Smooth muscle cell (in vitro differentiated cells): ENCODE measurements around the gene SPECC1. TPM values are rescaled to one million over a fixed set of nuclear protein-coding genes. Genes with fewer than 3 reads are reported as not detected.
"Not testable (repeated sequence)": the region's sequence is repeated elsewhere in the genome, so short reads cannot be mapped to it uniquely, and the experiment has no call there.

Source experiments
- DNase-seq: peaks from one replicate; lab custom pipeline; 2025; ENCODE audit not compliant: unreplicated experiment; lab: John Stamatoyannopoulos, UW
- H2AFZ ChIP-seq: fragments of 200-600 bp; sonication (generic); 2 replicates; pipeline ENCODE4 v1.6.0; 2016; ENCODE audit warnings: antibody characterized with exemption, low read depth, mild to moderate bottlenecking
- H3F3A ChIP-seq: fragments of 200-600 bp; sonication (generic); 2 replicates; pipeline ENCODE4 v1.6.0; 2017; ENCODE audit warnings: antibody characterized with exemption, low read depth
- H3K27ac ChIP-seq: fragments of 200-600 bp; sonication (generic); 2 replicates; pipeline ENCODE4 v1.5.1; 2016; ENCODE audit warnings: low read depth, mild to moderate bottlenecking
- H3K27me3 ChIP-seq: fragments of 200-600 bp; sonication (generic); 2 replicates; pipeline ENCODE4 v1.6.1; 2016; ENCODE audit warnings: low read depth, mild to moderate bottlenecking
- H3K36me3 ChIP-seq: fragments of 200-600 bp; sonication (generic); 2 replicates; pipeline ENCODE4 v1.5.1; 2016; ENCODE audit warnings: low read depth
- H3K4me1 ChIP-seq: fragments of 200-600 bp; sonication (generic); 2 replicates; pipeline ENCODE4 v1.5.1; 2016; ENCODE audit warnings: low read depth
- H3K4me2 ChIP-seq: fragments of 200-600 bp; sonication (generic); 2 replicates; pipeline ENCODE4 v1.6.0; 2016; ENCODE audit warnings: mild to moderate bottlenecking
- H3K4me3 ChIP-seq: fragments of 200-600 bp; sonication (generic); 2 replicates; pipeline ENCODE4 v1.5.1; 2016; ENCODE audit warnings: mild to moderate bottlenecking
- H3K79me2 ChIP-seq: fragments of 200-600 bp; sonication (generic); 2 replicates; pipeline ENCODE4 v1.6.0; 2016; ENCODE audit warnings: low read depth, mild to moderate bottlenecking
- H3K9ac ChIP-seq: fragments of 200-600 bp; sonication (generic); 2 replicates; pipeline ENCODE4 v1.6.0; 2016; ENCODE audit warnings: low read depth
- H3K9me3 ChIP-seq: fragments of 200-600 bp; sonication (generic); replicated peaks from 2 replicates; pipeline ENCODE4 v1.5.1; 2016; ENCODE audit warnings: low read depth
- H4K20me1 ChIP-seq: fragments of 200-600 bp; sonication (generic); 2 replicates; pipeline ENCODE4 v1.6.0; 2016; ENCODE audit warnings: low read depth
- CTCF ChIP-seq: fragments of 200-600 bp; sonication (generic); IDR thresholded peaks from 2 replicates; pipeline ENCODE4 v1.5.1; 2017; ENCODE audit warnings: borderline replicate concordance, mild to moderate bottlenecking, antibody characterized with exemption; ENCODE audit not compliant: insufficient read depth, poor library complexity, severe bottlenecking
- WGBS: methylation state at CpG from one replicate; pipeline ENCODE4 v1.1.7; 2016; ENCODE audit warnings: low lambda C conversion rate; 5-methylcytosine and 5-hydroxymethylcytosine counted together
- polyA plus RNA-seq: library from polyadenylated mRNA; unstranded; fragments of >200 nt; fragmentation: Nextera tagmentation; extraction: Ambion mirVana; gene quantifications from 2 replicates; pipeline ENCODE4 v1.2.1, GENCODE V29; 2016
- total RNA-seq: library from RNA; depleted of rRNA; stranded (reverse); fragments of >200 nt; gene quantifications from 2 replicates; pipeline ENCODE4 v1.2.3, GENCODE V29; 2014

Gene SPECC1
- total and polyA plus RNA-seq, 2 experiments from 2014 or later, result 20.0 to 72.0 TPM

GRCh38 chr17:20103454-20104446, 94.6 kb downstream of the SPECC1 start:
- no peak for DNase-seq

GRCh38 chr17:20105539-20106280, 96.6 kb downstream of the SPECC1 start:
- Histone ChIP-seq H3K27ac (no peak overlapping the region), H3K9ac (no peak overlapping the region), H4K20me1 (no peaks in the 10 kb centered on the region), H3K27me3 (no peaks in the 10 kb centered on the region), H3K9me3 (no peaks in the 10 kb centered on the region), H3K79me2 (no peaks in the 10 kb centered on the region), H3K4me3 (no peak overlapping the region), H3K4me2 (no peak overlapping the region), H3K4me1 (no peaks in the 10 kb centered on the region), H3K36me3 (no peaks in the 10 kb centered on the region), H2AFZ (no peak overlapping the region), H3F3A (no peaks in the 10 kb centered on the region)
- WGBS, result 90% methylated on average over 8 of the region's 8 CpGs
- no peak for DNase-seq
- TF ChIP-seq CTCF, result no peak

More at GRCh38 chr17:20103454-20104446, 94.6 kb downstream of the SPECC1 start:
- no peaks in the 10 kb centered on the region for H3F3A ChIP-seq
- WGBS, result 43% methylated on average over 12 of the region's 12 CpGs
- no peaks in the 10 kb centered on the region for H3K27me3 ChIP-seq
- H3K4me2 ChIP-seq, result peak overlapping the region; percentile 27
- H3K4me1 ChIP-seq, result no peaks in the 10 kb centered on the region
- H3K9ac ChIP-seq, result no peak overlapping the region
- H3K27ac ChIP-seq, result no peak overlapping the region
- no peak overlapping the region for H3K4me3 ChIP-seq
- H3K36me3 ChIP-seq, result no peaks in the 10 kb centered on the region
- H2AFZ ChIP-seq, result no peak overlapping the region
- no peaks in the 10 kb centered on the region for H4K20me1 ChIP-seq
- no peak for TF ChIP-seq CTCF
- H3K9me3 ChIP-seq, result no peaks in the 10 kb centered on the region
- no peaks in the 10 kb centered on the region for H3K79me2 ChIP-seq

GRCh38 chr17:20106446-20106845, 97.3 kb downstream of the SPECC1 start:
- not testable (repeated sequence) for H3K27me3 ChIP-seq, H3K4me2 ChIP-seq, H3K9ac ChIP-seq

GRCh38 chr17:20109076-20109475, 99.9 kb downstream of the SPECC1 start:
- Histone ChIP-seq H3K79me2 (no peaks in the 10 kb centered on the region), H3K36me3 (no peaks in the 10 kb centered on the region), H3K4me2 (no peak overlapping the region), H4K20me1 (no peaks in the 10 kb centered on the region), H2AFZ (no peak overlapping the region), H3K27ac (no peak overlapping the region), H3K27me3 (no peaks in the 10 kb centered on the region), H3F3A (no peaks in the 10 kb centered on the region), H3K4me1 (no peaks in the 10 kb centered on the region), H3K9ac (no peak overlapping the region), H3K9me3 (no peaks in the 10 kb centered on the region), H3K4me3 (no peak overlapping the region)
- WGBS, result 92% methylated on average over 5 of the region's 5 CpGs
- DNase-seq, result no peak
- no peak for TF ChIP-seq CTCF

More at GRCh38 chr17:20106446-20106845, 97.3 kb downstream of the SPECC1 start:
- not testable (repeated sequence) for H2AFZ ChIP-seq, H3K4me3 ChIP-seq, H3K79me2 ChIP-seq, DNase-seq, H3K36me3 ChIP-seq, H3K27ac ChIP-seq, H3F3A ChIP-seq, H4K20me1 ChIP-seq, H3K4me1 ChIP-seq, H3K9me3 ChIP-seq
